ENCODE measurements around the gene PBX3. TPM values are rescaled to one million over a fixed set of nuclear protein-coding genes. Genes with fewer than 3 reads are reported as not detected.

Gene PBX3
- total and polyA plus RNA-seq, 9 of the 15 experiments (the other 6 are each of a cell fraction or from before 2014, with no cell fraction given), result 0.14 to 5.8 (median 0.92) TPM

- TF ChIP-seq MTF1 (CRISPR knock-in tag; IDR thresholded peaks at IDR 0.05; ENCODE audit: borderline replicate concordance) (no peak), SP1 (CRISPR knock-in tag; IDR thresholded peaks at IDR 0.05) (0 out of 2 replicates have a peak, but pooled peaks have one; percentile 17)
- TF ChIP-seq, protein P1, sequence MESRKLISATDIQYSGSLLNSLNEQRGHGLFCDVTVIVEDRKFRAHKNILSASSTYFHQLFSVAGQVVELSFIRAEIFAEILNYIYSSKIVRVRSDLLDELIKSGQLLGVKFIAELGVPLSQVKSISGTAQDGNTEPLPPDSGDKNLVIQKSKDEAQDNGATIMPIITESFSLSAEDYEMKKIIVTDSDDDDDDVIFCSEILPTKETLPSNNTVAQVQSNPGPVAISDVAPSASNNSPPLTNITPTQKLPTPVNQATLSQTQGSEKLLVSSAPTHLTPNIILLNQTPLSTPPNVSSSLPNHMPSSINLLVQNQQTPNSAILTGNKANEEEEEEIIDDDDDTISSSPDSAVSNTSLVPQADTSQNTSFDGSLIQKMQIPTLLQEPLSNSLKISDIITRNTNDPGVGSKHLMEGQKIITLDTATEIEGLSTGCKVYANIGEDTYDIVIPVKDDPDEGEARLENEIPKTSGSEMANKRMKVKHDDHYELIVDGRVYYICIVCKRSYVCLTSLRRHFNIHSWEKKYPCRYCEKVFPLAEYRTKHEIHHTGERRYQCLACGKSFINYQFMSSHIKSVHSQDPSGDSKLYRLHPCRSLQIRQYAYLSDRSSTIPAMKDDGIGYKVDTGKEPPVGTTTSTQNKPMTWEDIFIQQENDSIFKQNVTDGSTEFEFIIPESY (CRISPR knock-in tag; IDR thresholded peaks at IDR 0.05), result no peak
Measured at GRCh38 chr9:125745682-125746016, 1.5 kb upstream of the PBX3 start (continued).

GRCh38 chr9:125746017-125746773, 978 bp upstream of the PBX3 start:
- ChIA-PET CTCF (ENCODE audit: low intra/inter-chr PET ratio) (no interaction called here), POLR2A (interaction anchor here (0.8 to 1.5 kb wide), 6 partner anchors 10 to 39 kb away, joined by 3 to 4 read pairs (median 3); partner anchors contain the start of gene MAPKAP1)
- peaks cover 31 to 36% of the 10 kb centered on the region in 2 experiments for H3K27me3 ChIP-seq (ENCODE audit: control insufficient read depth in 2 of 2, insufficient read depth in 2 of 2, low read length in 2 of 2)
- peaks cover 8 to 26% of the 10 kb centered on the region in 2 experiments for H3K4me1 ChIP-seq (replicated peaks in 1 of 2; ENCODE audit: control insufficient read depth in 2 of 2, insufficient read depth in 2 of 2, low read length in 2 of 2)
- no peaks in the 10 kb centered on the region for H3K9me3 ChIP-seq (replicated peaks; ENCODE audit: control insufficient read depth, insufficient read depth, low read depth, low read length)
- in situ Hi-C loops (cut with MboI) (no loop called here), intact Hi-C loops (cut with micrococcal nuclease) (loop anchor here (5.0 kb wide), 1 partner anchor 39 kb away; the partner anchor contains the start of gene MAPKAP1)
- WGBS (ENCODE audit: insufficient coverage, low coverage, missing lambda C conversion rate), result under 1% methylated on average over 49 of the region's 79 CpGs
- no peak overlapping the region for H3K27ac ChIP-seq (ENCODE audit: extremely low read depth, low read depth, low read length)
- FAIRE-seq (peak; percentile 68), ATAC-seq (peak; percentile 98), DNase-seq (ENCODE audit: extremely low read depth in 1 of 4, low spot score in 3 of 4) (peak; percentile 89 to 94 (median 93))
- H3K79me2 ChIP-seq (ENCODE audit: control insufficient read depth, insufficient read depth, low read length), result no peaks in the 10 kb centered on the region
- H3K9ac ChIP-seq (ENCODE audit: insufficient read depth in 1 of 2, low read depth in 2 of 2, low read length in 2 of 2), result peak overlapping the region; percentile 45 to 89; a peak in 3 of 4 replicates
- H3K9me1 ChIP-seq (ENCODE audit: control insufficient read depth, insufficient read depth, low read length), result no peaks in the 10 kb centered on the region
- no peaks in the 10 kb centered on the region for H3K36me3 ChIP-seq (ENCODE audit: control insufficient read depth, insufficient read depth, low read length)
- no TSS peak for BruUV-seq (replicated peaks)
- H3K4me2 ChIP-seq (ENCODE audit: insufficient read depth, low read length), result peak overlapping the region; percentile 85
- H3K4me3 ChIP-seq, result peak overlapping the region; percentile 57
- peak overlapping the region; percentile 94 for H2AFZ ChIP-seq (ENCODE audit: low read depth, low read length)
- H4K20me1 ChIP-seq (replicated peaks; ENCODE audit: control insufficient read depth, insufficient read depth, low read length), result peaks cover 7% of the 10 kb centered on the region; the same call in 1 of the 2 replicates
- no peak for TF ChIP-seq HIVEP1 (CRISPR knock-in tag; IDR thresholded peaks at IDR 0.05)
- TF ChIP-seq, protein P2, sequence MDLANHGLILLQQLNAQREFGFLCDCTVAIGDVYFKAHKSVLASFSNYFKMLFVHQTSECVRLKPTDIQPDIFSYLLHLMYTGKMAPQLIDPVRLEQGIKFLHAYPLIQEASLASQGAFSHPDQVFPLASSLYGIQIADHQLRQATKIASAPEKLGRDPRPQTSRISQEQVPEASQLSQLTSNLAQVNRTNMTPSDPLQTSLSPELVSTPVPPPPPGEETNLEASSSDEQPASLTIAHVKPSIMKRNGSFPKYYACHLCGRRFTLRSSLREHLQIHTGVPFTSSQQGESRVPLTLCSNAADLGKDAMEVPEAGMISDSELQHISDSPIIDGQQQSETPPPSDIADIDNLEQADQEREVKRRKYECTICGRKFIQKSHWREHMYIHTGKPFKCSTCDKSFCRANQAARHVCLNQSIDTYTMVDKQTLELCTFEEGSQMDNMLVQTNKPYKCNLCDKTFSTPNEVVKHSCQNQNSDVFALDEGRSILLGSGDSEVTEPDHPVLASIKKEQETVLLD (IDR thresholded peaks at IDR 0.05), result peak; percentile 24; the same call in 1 of the 2 replicates
- no peak for TF ChIP-seq KLF16 (IDR thresholded peaks at IDR 0.05)
- TF ChIP-seq ZFP30 (CRISPR knock-in tag; IDR thresholded peaks at IDR 0.05; ENCODE audit: borderline replicate concordance), result no peak
- no peak for TF ChIP-seq HEY1 (CRISPR knock-in tag; IDR thresholded peaks at IDR 0.05; ENCODE audit: borderline replicate concordance)
- peak; percentile 11 for TF ChIP-seq HMGN3 (IDR thresholded peaks at IDR 0.05; ENCODE audit: borderline replicate concordance, extremely low read depth, insufficient read length, low read depth, low read length)
- no peak for TF ChIP-seq MAFG (tag; conservative IDR thresholded peaks at IDR 0.05)
- TF ChIP-seq, protein P3, sequence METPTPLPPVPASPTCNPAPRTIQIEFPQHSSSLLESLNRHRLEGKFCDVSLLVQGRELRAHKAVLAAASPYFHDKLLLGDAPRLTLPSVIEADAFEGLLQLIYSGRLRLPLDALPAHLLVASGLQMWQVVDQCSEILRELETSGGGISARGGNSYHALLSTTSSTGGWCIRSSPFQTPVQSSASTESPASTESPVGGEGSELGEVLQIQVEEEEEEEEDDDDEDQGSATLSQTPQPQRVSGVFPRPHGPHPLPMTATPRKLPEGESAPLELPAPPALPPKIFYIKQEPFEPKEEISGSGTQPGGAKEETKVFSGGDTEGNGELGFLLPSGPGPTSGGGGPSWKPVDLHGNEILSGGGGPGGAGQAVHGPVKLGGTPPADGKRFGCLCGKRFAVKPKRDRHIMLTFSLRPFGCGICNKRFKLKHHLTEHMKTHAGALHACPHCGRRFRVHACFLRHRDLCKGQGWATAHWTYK (CRISPR knock-in tag; IDR thresholded peaks at IDR 0.05), result peak; percentile 20; the same call in 1 of the 2 replicates
- TF ChIP-seq U2AF1 (optimal IDR thresholded peaks at IDR 0.05; ENCODE audit: low read depth, low read length), result no peak
- no peak for TF ChIP-seq RBM22 (IDR thresholded peaks at IDR 0.05; ENCODE audit: low read depth, low read length, poor library complexity, severe bottlenecking)
- TF ChIP-seq DNMT1 (IDR thresholded peaks at IDR 0.05), result no peak
- TF ChIP-seq STAG1 (CRISPR knock-in tag; IDR thresholded peaks at IDR 0.05; ENCODE audit: borderline replicate concordance), result no peak
- TF ChIP-seq SNIP1 (IDR thresholded peaks at IDR 0.05; ENCODE audit: low read depth), result no peak
